Breast epithelium (tissue), 3 donors: ENCODE measurements around the gene ADIPOQ.

ENCODE experiments used
- CTCF ChIP-seq, 3 donors: fragments of 450-650 bp; IDR thresholded peaks; one replicate each; pipeline ENCODE4 v1.5.1; 2016 to 2017; ENCODE audit warnings: antibody characterized with exemption in 3 of 3, mild to moderate bottlenecking in 3 of 3, moderate library complexity in 3 of 3
- POLR2A ChIP-seq: fragments of 450-650 bp; IDR thresholded peaks from one replicate; pipeline ENCODE4 v1.6.1; 2016; ENCODE audit warnings: antibody characterized with exemption, mild to moderate bottlenecking, moderate library complexity
- POLR2AphosphoS5 ChIP-seq, 3 donors: sonication (generic); formaldehyde crosslinking; IDR thresholded peaks; one replicate each; pipeline ENCODE4 v1.6.1; 2017; ENCODE audit warnings: antibody characterized with exemption in 3 of 3

DNA sequence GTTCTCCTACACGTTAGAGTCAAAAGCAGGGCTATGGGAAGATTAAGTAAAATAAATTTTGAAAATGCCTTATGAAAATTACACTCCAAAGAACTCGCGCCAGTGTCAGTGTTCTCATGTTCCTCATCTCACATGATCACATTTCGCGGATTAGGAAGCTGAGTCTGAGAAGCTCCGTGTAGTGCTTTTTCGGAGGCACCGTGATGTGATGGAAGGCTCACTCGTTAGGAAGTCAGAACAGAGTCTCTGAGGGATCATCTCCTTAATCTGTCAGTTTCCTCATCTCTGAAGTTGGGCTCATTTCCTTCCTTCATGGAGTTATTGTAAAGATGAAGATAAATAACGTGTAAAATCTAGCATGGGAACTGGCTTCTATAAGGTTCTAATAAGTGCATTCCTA is 3.2 kb downstream of the ADIPOQ start:
- TF ChIP-seq POLR2A: no peak
- no peak for TF ChIP-seq CTCF (IDR thresholded peaks at IDR 0.05)
- TF ChIP-seq POLR2AphosphoS5 (IDR thresholded peaks at IDR 0.05): no peak
